Mesenchymal stem cell (in vitro differentiated cells and primary cell): Measurements from ENCODE around the gene ARGLU1.
"Not testable (repeated sequence)": the region's sequence is repeated elsewhere in the genome, so short reads cannot be mapped to it uniquely, and the experiment has no call there.

Source experiments
- DNase-seq: peaks from one replicate; pipeline ENCODE4 v3.0.0-alpha.2; 2013
- H2AFZ ChIP-seq: one replicate; pipeline ENCODE4 v1.6.1; 2013; ENCODE audit warnings: low read depth, mild to moderate bottlenecking, control low read depth, inconsistent platforms, low read length, moderate library complexity
- H2AK5ac ChIP-seq: 2 replicates; pipeline ENCODE4 v1.6.1; 2013; ENCODE audit warnings: low read length, moderate library complexity, mild to moderate bottlenecking, inconsistent platforms; ENCODE audit not compliant: severe bottlenecking
- H2BK120ac ChIP-seq: one replicate; pipeline ENCODE4 v1.6.1; 2013; ENCODE audit warnings: low read depth, mild to moderate bottlenecking, inconsistent platforms, low read length, moderate library complexity
- H2BK12ac ChIP-seq, 2 experiments: one replicate each; pipeline ENCODE4 v1.6.1; 2013; ENCODE audit warnings: inconsistent platforms in 2 of 2, low read length in 2 of 2, mild to moderate bottlenecking in 2 of 2, moderate library complexity in 2 of 2, control low read depth in 1 of 2
- H2BK15ac ChIP-seq: one replicate; pipeline ENCODE4 v1.6.1; 2013; ENCODE audit warnings: mild to moderate bottlenecking, low read depth, inconsistent platforms; ENCODE audit not compliant: poor library complexity, severe bottlenecking
- H2BK5ac ChIP-seq: 2 replicates; pipeline ENCODE4 v1.6.1; 2013; ENCODE audit warnings: low read depth, mild to moderate bottlenecking, low read length, control low read depth, inconsistent platforms; ENCODE audit not compliant: poor library complexity, severe bottlenecking
- H3K14ac ChIP-seq, 2 experiments: one replicate each; pipeline ENCODE4 v1.6.1; 2013; ENCODE audit warnings: inconsistent platforms in 2 of 2, low read length in 2 of 2, control low read depth in 1 of 2, mild to moderate bottlenecking in 1 of 2, moderate library complexity in 1 of 2
- H3K18ac ChIP-seq, 2 experiments: one replicate each; pipeline ENCODE4 v1.6.1; 2013; ENCODE audit warnings: inconsistent platforms in 2 of 2, low read length in 2 of 2, control low read depth in 1 of 2, low read depth in 1 of 2, mild to moderate bottlenecking in 1 of 2
- H3K23ac ChIP-seq, 2 experiments: one replicate each; pipeline ENCODE4 v1.6.1; 2013; ENCODE audit warnings: inconsistent platforms in 2 of 2, low read length in 2 of 2, mild to moderate bottlenecking in 2 of 2, moderate library complexity in 2 of 2, control low read depth in 1 of 2
- H3K27ac ChIP-seq: 2 replicates; pipeline ENCODE4 v1.5.1; 2013; ENCODE audit warnings: mild to moderate bottlenecking, moderate library complexity, low read length, control low read depth, inconsistent platforms; ENCODE audit not compliant: poor library complexity, severe bottlenecking
- H3K27me3 ChIP-seq, 2 experiments: 2 replicates each; pipeline versions ENCODE4 v1.6.1 to v1.7.0; 2013; ENCODE audit warnings: low read length in 2 of 2, mild to moderate bottlenecking in 2 of 2, moderate library complexity in 2 of 2, control low read depth in 1 of 2, inconsistent platforms in 1 of 2; ENCODE audit not compliant: control insufficient read depth in 1 of 2, insufficient read depth in 1 of 2
- H3K36me3 ChIP-seq, 2 experiments: 2 replicates each; pipeline versions ENCODE4 v1.6.1 to v1.7.0; 2013; ENCODE audit warnings: low read length in 2 of 2, control low read depth in 1 of 2, inconsistent platforms in 1 of 2, low read depth in 1 of 2, mild to moderate bottlenecking in 1 of 2; ENCODE audit not compliant: insufficient read depth in 2 of 2, control insufficient read depth in 1 of 2
- H3K4ac ChIP-seq, 2 experiments: one replicate each; pipeline ENCODE4 v1.6.1; 2013; ENCODE audit warnings: inconsistent platforms in 2 of 2, low read length in 2 of 2, mild to moderate bottlenecking in 2 of 2, moderate library complexity in 2 of 2, control low read depth in 1 of 2, low read depth in 1 of 2
- H3K4me1 ChIP-seq: 2 replicates; pipeline ENCODE4 v1.6.1; 2013; ENCODE audit warnings: low read depth, low read length, control low read depth; ENCODE audit not compliant: control insufficient read depth, insufficient read depth
- H3K4me2 ChIP-seq: 2 replicates; pipeline ENCODE4 v1.6.1; 2013; ENCODE audit warnings: low read length, mild to moderate bottlenecking, inconsistent platforms; ENCODE audit not compliant: poor library complexity, severe bottlenecking
- H3K4me3 ChIP-seq, 2 experiments: 2 replicates each; pipeline versions ENCODE4 v1.5.1 to v1.7.0; 2013; ENCODE audit warnings: low read length in 2 of 2, mild to moderate bottlenecking in 2 of 2, control low read depth in 1 of 2, low read depth in 1 of 2; ENCODE audit not compliant: insufficient read depth in 1 of 2
- H3K79me1 ChIP-seq: replicated peaks from 2 replicates; pipeline ENCODE4 v1.6.1; 2013; ENCODE audit warnings: mild to moderate bottlenecking, control low read depth, low read length, inconsistent platforms; ENCODE audit not compliant: poor library complexity, severe bottlenecking
- H3K9ac ChIP-seq: 2 replicates; pipeline ENCODE4 v1.7.0; 2013; ENCODE audit warnings: mild to moderate bottlenecking, low read length, moderate library complexity
- H3K9me3 ChIP-seq: 2 replicates; pipeline ENCODE4 v1.7.0; 2013; ENCODE audit warnings: mild to moderate bottlenecking, low read length; ENCODE audit not compliant: control insufficient read depth
- H4K8ac ChIP-seq: one replicate; pipeline ENCODE4 v1.6.1; 2013; ENCODE audit warnings: inconsistent platforms, mild to moderate bottlenecking, low read length, moderate library complexity
- H4K91ac ChIP-seq: one replicate; pipeline ENCODE4 v1.6.1; 2013; ENCODE audit warnings: mild to moderate bottlenecking, low read length, inconsistent platforms
- WGBS: methylation state at CpG from one replicate; pipeline ENCODE4 v1.1.7; 2013; ENCODE audit warnings: mixed read lengths; 5-methylcytosine and 5-hydroxymethylcytosine counted together

Gene ARGLU1

GRCh38 chr13:106602178-106602577 is 34.2 kb upstream of the ARGLU1 start:
- H3K27me3 ChIP-seq = no peaks in the 10 kb centered on the region
- no peak for DNase-seq
- H3K18ac ChIP-seq = no peak overlapping the region
- H2AFZ ChIP-seq = no peak overlapping the region
- H3K4me1 ChIP-seq = peaks cover 6% of the 10 kb centered on the region
- no peak overlapping the region for H2AK5ac ChIP-seq
- H3K23ac ChIP-seq = peak overlapping the region in 1 of 2 experiments; percentile 50
- H3K4ac ChIP-seq = no peak overlapping the region
- H4K8ac ChIP-seq = no peak overlapping the region
- H2BK120ac ChIP-seq = no peak overlapping the region
- H2BK12ac ChIP-seq = no peak overlapping the region
- H3K14ac ChIP-seq = no peak overlapping the region
- no peak overlapping the region for H3K27ac ChIP-seq
- 95% methylated on average over 3 of the region's 3 CpGs for WGBS
- H3K9me3 ChIP-seq = no peaks in the 10 kb centered on the region
- H3K4me2 ChIP-seq = no peak overlapping the region
- no peak overlapping the region for H4K91ac ChIP-seq
- no peak overlapping the region for H3K9ac ChIP-seq
- no peak overlapping the region for H2BK5ac ChIP-seq
- H2BK15ac ChIP-seq = no peak overlapping the region
- H3K79me1 ChIP-seq = no peaks in the 10 kb centered on the region
- H3K36me3 ChIP-seq = no peaks in the 10 kb centered on the region
- no peak overlapping the region for H3K4me3 ChIP-seq

- H2AFZ ChIP-seq = no peak overlapping the region
- no peak for DNase-seq
- no peak overlapping the region for H2AK5ac ChIP-seq
- no peak overlapping the region for H2BK120ac ChIP-seq
- no peak overlapping the region for H4K8ac ChIP-seq
- no peak overlapping the region for H2BK15ac ChIP-seq
- no peak overlapping the region for H3K4me2 ChIP-seq
- no peak overlapping the region for H3K23ac ChIP-seq
- no peak overlapping the region for H3K27ac ChIP-seq
- H3K4me1 ChIP-seq = peaks cover 6% of the 10 kb centered on the region
- no peak overlapping the region for H3K4ac ChIP-seq
- no peaks in the 10 kb centered on the region for H3K27me3 ChIP-seq
- no peak overlapping the region for H4K91ac ChIP-seq
- no peaks in the 10 kb centered on the region for H3K79me1 ChIP-seq
- no peak overlapping the region for H3K4me3 ChIP-seq
- no peak overlapping the region for H3K9ac ChIP-seq
- no peak overlapping the region for H2BK5ac ChIP-seq
- no peaks in the 10 kb centered on the region for H3K9me3 ChIP-seq
- H3K36me3 ChIP-seq = no peaks in the 10 kb centered on the region
- WGBS = 78% methylated on average over 6 of the region's 6 CpGs
- no peak overlapping the region for H3K18ac ChIP-seq
- no peak overlapping the region for H2BK12ac ChIP-seq
- H3K14ac ChIP-seq = no peak overlapping the region
These were observed 33.6 kb upstream of the ARGLU1 start for GRCh38 chr13:106601489-106601888.

GRCh38 chr13:106600798-106601135 is 32.8 kb upstream of the ARGLU1 start:
- not testable (repeated sequence) for H3K36me3 ChIP-seq, H2BK15ac ChIP-seq, H2AFZ ChIP-seq, H2BK5ac ChIP-seq, H3K27me3 ChIP-seq, H3K4me3 ChIP-seq, H3K23ac ChIP-seq, H4K91ac ChIP-seq, H3K4me2 ChIP-seq, H3K9ac ChIP-seq, H3K4me1 ChIP-seq, H3K18ac ChIP-seq, H2AK5ac ChIP-seq, H3K4ac ChIP-seq, DNase-seq, H3K14ac ChIP-seq, H3K9me3 ChIP-seq, H3K79me1 ChIP-seq, H2BK120ac ChIP-seq, H2BK12ac ChIP-seq, H4K8ac ChIP-seq
- WGBS = 69% methylated on average over 2 of the region's 2 CpGs
- H3K27ac ChIP-seq = peak overlapping the region; percentile 37

- no peak overlapping the region for H2BK120ac ChIP-seq
- peak; percentile 65 for DNase-seq
- 90% methylated on average over 4 of the region's 6 CpGs for WGBS
- H3K23ac ChIP-seq = no peak overlapping the region
- peak overlapping the region; percentile 59 for H3K27ac ChIP-seq
- peak overlapping the region; percentile 31 for H3K4me2 ChIP-seq
- H3K4me1 ChIP-seq = peaks cover 9% of the 10 kb centered on the region
- no peak overlapping the region for H2BK12ac ChIP-seq
- H3K36me3 ChIP-seq = no peaks in the 10 kb centered on the region
- no peak overlapping the region for H2BK5ac ChIP-seq
- H2BK15ac ChIP-seq = no peak overlapping the region
- H3K4me3 ChIP-seq = no peak overlapping the region
- no peak overlapping the region for H4K91ac ChIP-seq
- no peak overlapping the region for H4K8ac ChIP-seq
- H3K79me1 ChIP-seq = no peaks in the 10 kb centered on the region
- no peak overlapping the region for H3K14ac ChIP-seq
- H3K9me3 ChIP-seq = no peaks in the 10 kb centered on the region
- H3K9ac ChIP-seq = no peak overlapping the region
- no peak overlapping the region for H2AK5ac ChIP-seq
- no peaks in the 10 kb centered on the region for H3K27me3 ChIP-seq
- H2AFZ ChIP-seq = no peak overlapping the region
- no peak overlapping the region for H3K18ac ChIP-seq
- no peak overlapping the region for H3K4ac ChIP-seq
These were observed 32.2 kb upstream of the ARGLU1 start for GRCh38 chr13:106599875-106600797.
